ENCODE data around the gene GLIPR2.

The GLIPR2 gene

GRCh38 chr9:36099718-36100117 is 36.8 kb upstream of the GLIPR2 start:
- TF ChIP-seq CTCF (IDR thresholded peaks at IDR 0.05; ENCODE audit: low read depth, low read length, missing control alignments): no peak
- DNase-seq (ENCODE audit: low read depth): no peak

GRCh38 chr9:36100532-36100931 is 36.0 kb upstream of the GLIPR2 start:
- H3K4me3 ChIP-seq (ENCODE audit: low read depth, low read length): no peak overlapping the region
- no peak for DNase-seq (ENCODE audit: low read depth)
- no peak for TF ChIP-seq CTCF (IDR thresholded peaks at IDR 0.05; ENCODE audit: low read depth, low read length, missing control alignments)

More at GRCh38 chr9:36099718-36100117, 36.8 kb upstream of the GLIPR2 start:
- H3K4me3 ChIP-seq (ENCODE audit: low read depth, low read length): no peak overlapping the region

GRCh38 chr9:36101916-36102741 is 34.4 kb upstream of the GLIPR2 start:
- no peak overlapping the region for H3K4me3 ChIP-seq (ENCODE audit: low read depth, low read length)
- no peak for TF ChIP-seq CTCF (IDR thresholded peaks at IDR 0.05; ENCODE audit: low read depth, low read length, missing control alignments)
- no peak for DNase-seq (ENCODE audit: low read depth)

GRCh38 chr9:36102742-36103495 is 33.6 kb upstream of the GLIPR2 start:
- peak; percentile 73 for DNase-seq (ENCODE audit: low read depth)

GRCh38 chr9:36109071-36109470 is 27.5 kb upstream of the GLIPR2 start:
- no peak for DNase-seq (ENCODE audit: low read depth)
- no peak for TF ChIP-seq CTCF (IDR thresholded peaks at IDR 0.05; ENCODE audit: low read depth, low read length, missing control alignments)
- H3K4me3 ChIP-seq (ENCODE audit: low read depth, low read length): no peak overlapping the region

More at GRCh38 chr9:36102742-36103495, 33.6 kb upstream of the GLIPR2 start:
- no peak overlapping the region for H3K4me3 ChIP-seq (ENCODE audit: low read depth, low read length)
- peak; percentile 85 for TF ChIP-seq CTCF (IDR thresholded peaks at IDR 0.05; ENCODE audit: low read depth, low read length, missing control alignments)

- TF ChIP-seq CTCF (IDR thresholded peaks at IDR 0.05; ENCODE audit: low read depth, low read length, missing control alignments): peak; percentile 12
- DNase-seq (ENCODE audit: low read depth): no peak
- no peak overlapping the region for H3K4me3 ChIP-seq (ENCODE audit: low read depth, low read length)
These were observed 26.1 kb upstream of the GLIPR2 start for GRCh38 chr9:36110434-36110833.
